Karpas-422 (cell line): ENCODE results near the gene COCH. TPM values are rescaled to one million over a fixed set of nuclear protein-coding genes. Genes with fewer than 3 reads are reported as not detected.
A peak's percentile ranks its signal among the peaks of the same experiment; 100 is the strongest.

Experiments
- DNase-seq: peaks from one replicate; pipeline ENCODE4 v3.0.0-alpha.2; 2015
- H2AFZ ChIP-seq: fragments of 200-600 bp; sonication (generic); 2 replicates; pipeline ENCODE4 v1.6.1; 2014; ENCODE audit warnings: antibody characterized with exemption, low read length, mixed read lengths
- H3K27ac ChIP-seq: fragments of 200-600 bp; sonication (generic); 2 replicates; pipeline ENCODE4 v1.5.1; 2014; ENCODE audit warnings: mild to moderate bottlenecking, low read length, moderate library complexity
- H3K27me3 ChIP-seq: fragments of 200-600 bp; sonication (generic); 2 replicates; pipeline ENCODE4 v1.6.1; 2014; ENCODE audit warnings: low read length, mixed read lengths
- H3K36me3 ChIP-seq: fragments of 200-600 bp; sonication (generic); 2 replicates; pipeline ENCODE4 v1.6.1; 2014; ENCODE audit warnings: low read length, mixed read lengths; ENCODE audit not compliant: insufficient read depth
- H3K4me1 ChIP-seq: fragments of 200-600 bp; sonication (generic); 2 replicates; pipeline ENCODE4 v1.6.1; 2014; ENCODE audit warnings: mild to moderate bottlenecking, low read length, mixed read lengths
- H3K4me2 ChIP-seq: fragments of 200-600 bp; sonication (generic); 2 replicates; pipeline ENCODE4 v1.6.1; 2014; ENCODE audit warnings: low read length, low read depth, mild to moderate bottlenecking; ENCODE audit not compliant: poor library complexity, severe bottlenecking
- H3K4me3 ChIP-seq: fragments of 200-600 bp; sonication (generic); 2 replicates; pipeline ENCODE4 v1.5.1; 2014; ENCODE audit warnings: mild to moderate bottlenecking, antibody characterized with exemption, low read length, mixed read lengths
- H3K79me2 ChIP-seq: fragments of 200-600 bp; sonication (generic); 2 replicates; pipeline ENCODE4 v1.6.1; 2014; ENCODE audit warnings: mild to moderate bottlenecking, low read length, mixed read lengths
- H3K9ac ChIP-seq: fragments of 200-600 bp; sonication (generic); 2 replicates; pipeline ENCODE4 v1.6.0; 2014; ENCODE audit warnings: low read length
- H3K9me2 ChIP-seq: fragments of 200-600 bp; sonication (generic), shearing (Covaris generic); replicated peaks from 2 replicates; pipeline ENCODE4 v1.6.0; 2014; ENCODE audit warnings: mild to moderate bottlenecking, low read length, moderate library complexity; ENCODE audit not compliant: insufficient read depth
- H3K9me3 ChIP-seq: fragments of 300-700, 200-600 bp; sonication (generic); 2 replicates; pipeline ENCODE4 v1.6.1; 2014; ENCODE audit warnings: low read length, mixed read lengths
- H4K20me1 ChIP-seq: fragments of 200-600 bp; sonication (generic); 2 replicates; pipeline ENCODE4 v1.6.1; 2014; ENCODE audit warnings: mild to moderate bottlenecking, antibody characterized with exemption, low read length, low read depth; ENCODE audit not compliant: insufficient read depth
- total RNA-seq: library from RNA; depleted of rRNA; stranded (reverse); fragments of >200 nt; shearing (Covaris generic); gene quantifications from 2 replicates; pipeline ENCODE4 v1.2.3, GENCODE V29; 2014; ENCODE audit warnings: low replicate concordance

Gene COCH
- total RNA-seq, 1 experiment from 2014 or later: 33.7 TPM

GRCh38 chr14:30868736-30869135 is 5.6 kb upstream of the COCH start:
- H3K27ac ChIP-seq: no peak overlapping the region
- no peaks in the 10 kb centered on the region for H4K20me1 ChIP-seq
- no peaks in the 10 kb centered on the region for H3K9me3 ChIP-seq
- H2AFZ ChIP-seq: no peak overlapping the region
- H3K9me2 ChIP-seq: no peaks in the 10 kb centered on the region
- DNase-seq: no peak
- H3K4me2 ChIP-seq: no peak overlapping the region
- no peak overlapping the region for H3K4me3 ChIP-seq
- H3K79me2 ChIP-seq: no peaks in the 10 kb centered on the region
- no peaks in the 10 kb centered on the region for H3K36me3 ChIP-seq
- no peak overlapping the region for H3K9ac ChIP-seq
- no peaks in the 10 kb centered on the region for H3K27me3 ChIP-seq
- H3K4me1 ChIP-seq: peaks cover under 1% of the 10 kb centered on the region

GRCh38 chr14:30869551-30870155 is 4.7 kb upstream of the COCH start:
- Histone ChIP-seq H3K79me2 (no peaks in the 10 kb centered on the region), H3K27ac (no peak overlapping the region), H2AFZ (no peak overlapping the region)

GRCh38 chr14:30872602-30873001 is 1.8 kb upstream of the COCH start:
- H3K4me2 ChIP-seq: no peak overlapping the region
- no peak overlapping the region for H3K4me3 ChIP-seq
- no peaks in the 10 kb centered on the region for H3K9me3 ChIP-seq
- no peaks in the 10 kb centered on the region for H3K36me3 ChIP-seq
- no peaks in the 10 kb centered on the region for H3K27me3 ChIP-seq
- H3K27ac ChIP-seq: no peak overlapping the region
- H3K9ac ChIP-seq: no peak overlapping the region
- peaks cover 10% of the 10 kb centered on the region; the same call in 1 of the 2 replicates for H3K79me2 ChIP-seq
- peaks cover 26% of the 10 kb centered on the region for H3K4me1 ChIP-seq
- H2AFZ ChIP-seq: no peak overlapping the region
- no peaks in the 10 kb centered on the region for H4K20me1 ChIP-seq
- H3K9me2 ChIP-seq: no peaks in the 10 kb centered on the region
- no peak for DNase-seq

More at GRCh38 chr14:30869551-30870155, 4.7 kb upstream of the COCH start:
- no peaks in the 10 kb centered on the region for H3K27me3 ChIP-seq
- H3K9ac ChIP-seq: no peak overlapping the region
- H3K4me3 ChIP-seq: no peak overlapping the region
- no peaks in the 10 kb centered on the region for H3K9me3 ChIP-seq
- H3K4me2 ChIP-seq: no peak overlapping the region
- H3K9me2 ChIP-seq: no peaks in the 10 kb centered on the region
- no peak for DNase-seq
- no peaks in the 10 kb centered on the region for H4K20me1 ChIP-seq
- H3K36me3 ChIP-seq: no peaks in the 10 kb centered on the region
- H3K4me1 ChIP-seq: peaks cover 10% of the 10 kb centered on the region

GRCh38 chr14:30873308-30874119 is 845 bp upstream of the COCH start:
- no peaks in the 10 kb centered on the region for H4K20me1 ChIP-seq
- no peaks in the 10 kb centered on the region for H3K27me3 ChIP-seq
- no peaks in the 10 kb centered on the region for H3K9me2 ChIP-seq
- H3K9me3 ChIP-seq: no peaks in the 10 kb centered on the region
- H3K9ac ChIP-seq: peak overlapping the region; percentile 69
- H3K27ac ChIP-seq: no peak overlapping the region
- H3K4me2 ChIP-seq: peak overlapping the region; percentile 75
- DNase-seq: no peak
- no peaks in the 10 kb centered on the region for H3K36me3 ChIP-seq
- peaks cover 10% of the 10 kb centered on the region; the same call in 1 of the 2 replicates for H3K79me2 ChIP-seq
- H3K4me3 ChIP-seq: peak overlapping the region; percentile 66
- H3K4me1 ChIP-seq: peaks cover 26% of the 10 kb centered on the region
- H2AFZ ChIP-seq: peak overlapping the region; percentile 37; the same call in 1 of the 2 replicates

GRCh38 chr14:30874999-30875787 is 834 bp downstream of the COCH start:
- Histone ChIP-seq H3K27me3 (no peaks in the 10 kb centered on the region), H3K9me2 (no peaks in the 10 kb centered on the region), H3K9ac (peak overlapping the region; percentile 69), H4K20me1 (no peaks in the 10 kb centered on the region), H3K4me2 (peak overlapping the region; percentile 75), H3K36me3 (no peaks in the 10 kb centered on the region), H3K79me2 (peaks cover 10% of the 10 kb centered on the region; the same call in 1 of the 2 replicates), H3K4me1 (peaks cover 26% of the 10 kb centered on the region), H2AFZ (peak overlapping the region; percentile 37; the same call in 1 of the 2 replicates), H3K27ac (no peak overlapping the region), H3K9me3 (no peaks in the 10 kb centered on the region), H3K4me3 (peak overlapping the region; percentile 66)
- DNase-seq: peak; percentile 52

GRCh38 chr14:30875788-30876053 is 1.4 kb downstream of the COCH start:
- peaks cover 10% of the 10 kb centered on the region; the same call in 1 of the 2 replicates for H3K79me2 ChIP-seq
- no peaks in the 10 kb centered on the region for H3K27me3 ChIP-seq
- H3K4me2 ChIP-seq: peak overlapping the region; percentile 75
- H3K4me1 ChIP-seq: peaks cover 26% of the 10 kb centered on the region
- no peak overlapping the region for H3K27ac ChIP-seq
- H3K9ac ChIP-seq: peak overlapping the region; percentile 69
- no peaks in the 10 kb centered on the region for H3K9me2 ChIP-seq
- peak overlapping the region; percentile 66 for H3K4me3 ChIP-seq
- no peaks in the 10 kb centered on the region for H4K20me1 ChIP-seq
- H3K36me3 ChIP-seq: no peaks in the 10 kb centered on the region
- no peak for DNase-seq
- no peak overlapping the region for H2AFZ ChIP-seq
- no peaks in the 10 kb centered on the region for H3K9me3 ChIP-seq

- no peak for DNase-seq
- Histone ChIP-seq H3K4me2 (peak overlapping the region; percentile 75), H3K36me3 (no peaks in the 10 kb centered on the region), H3K9me3 (no peaks in the 10 kb centered on the region), H3K79me2 (peaks cover 10% of the 10 kb centered on the region; the same call in 1 of the 2 replicates), H3K9me2 (no peaks in the 10 kb centered on the region), H3K27ac (no peak overlapping the region), H3K9ac (0 out of 2 replicates have a peak overlapping the region, but pooled peaks have one; percentile 5), H2AFZ (no peak overlapping the region), H3K27me3 (no peaks in the 10 kb centered on the region), H4K20me1 (no peaks in the 10 kb centered on the region), H3K4me1 (peaks cover 26% of the 10 kb centered on the region), H3K4me3 (0 out of 2 replicates have a peak overlapping the region, but pooled peaks have one; percentile 1)
These were observed 2.3 kb downstream of the COCH start for GRCh38 chr14:30876692-30877091.

- Histone ChIP-seq H3K9me3 (no peaks in the 10 kb centered on the region), H3K9ac (no peak overlapping the region), H3K79me2 (no peaks in the 10 kb centered on the region), H3K27me3 (no peaks in the 10 kb centered on the region), H3K36me3 (peaks cover 23% of the 10 kb centered on the region), H3K4me3 (no peak overlapping the region), H3K4me1 (no peaks in the 10 kb centered on the region), H3K27ac (no peak overlapping the region), H4K20me1 (no peaks in the 10 kb centered on the region), H2AFZ (no peak overlapping the region), H3K9me2 (no peaks in the 10 kb centered on the region), H3K4me2 (no peak overlapping the region)
- DNase-seq: no peak
These were observed 8.1 kb downstream of the COCH start for GRCh38 chr14:30882431-30882830.
